Cardiac fibroblast (primary cell): ENCODE data around the gene BCAR1.
A peak's percentile ranks its signal among the peaks of the same experiment; 100 is the strongest.

ENCODE experiments used
- DNase-seq, 2 donors: peaks; one replicate each; pipeline versions ENCODE4 v3.0.0 to v3.0.0-alpha.2; 2010; ENCODE audit warnings: low read depth in 2 of 2
- H3K4me3 ChIP-seq, 2 donors: replicated peaks in 1 of 2; 1 replicate in 1 of 2; 2 replicates in 1 of 2; pipeline ENCODE4 v1.5.1; 2011; ENCODE audit warnings: low read depth in 2 of 2, low read length in 2 of 2, mild to moderate bottlenecking in 2 of 2, moderate library complexity in 1 of 2
- CTCF ChIP-seq: IDR thresholded peaks from one replicate; pipeline ENCODE4 v1.5.1; 2011; ENCODE audit warnings: low read depth, mild to moderate bottlenecking, low read length, inconsistent platforms

The BCAR1 gene

GRCh38 chr16:75233611-75233938 lies 17.8 kb downstream of the BCAR1 start:
- H3K4me3 ChIP-seq = no peak overlapping the region
- DNase-seq = no peak
- no peak for TF ChIP-seq CTCF

GRCh38 chr16:75231570-75231969 lies 19.9 kb downstream of the BCAR1 start:
- DNase-seq = no peak
- no peak overlapping the region for H3K4me3 ChIP-seq
- no peak for TF ChIP-seq CTCF

- no peak overlapping the region for H3K4me3 ChIP-seq
- no peak for TF ChIP-seq CTCF
- DNase-seq = peak in 1 of 2 donors; percentile 56
These were observed 20.8 kb downstream of the BCAR1 start for GRCh38 chr16:75230471-75231110.

- no peak for TF ChIP-seq CTCF
- H3K4me3 ChIP-seq = no peak overlapping the region
- no peak for DNase-seq
These were observed 22.0 kb downstream of the BCAR1 start for GRCh38 chr16:75229172-75230031.

GRCh38 chr16:75228143-75228976 lies 23.1 kb downstream of the BCAR1 start:
- DNase-seq = no peak
- H3K4me3 ChIP-seq = no peak overlapping the region
- no peak for TF ChIP-seq CTCF

GRCh38 chr16:75227361-75228142 lies 23.9 kb downstream of the BCAR1 start:
- TF ChIP-seq CTCF = no peak
- no peak for DNase-seq
- no peak overlapping the region for H3K4me3 ChIP-seq
